Measurements from ENCODE around the gene ATP11B.

The ATP11B gene

DNA sequence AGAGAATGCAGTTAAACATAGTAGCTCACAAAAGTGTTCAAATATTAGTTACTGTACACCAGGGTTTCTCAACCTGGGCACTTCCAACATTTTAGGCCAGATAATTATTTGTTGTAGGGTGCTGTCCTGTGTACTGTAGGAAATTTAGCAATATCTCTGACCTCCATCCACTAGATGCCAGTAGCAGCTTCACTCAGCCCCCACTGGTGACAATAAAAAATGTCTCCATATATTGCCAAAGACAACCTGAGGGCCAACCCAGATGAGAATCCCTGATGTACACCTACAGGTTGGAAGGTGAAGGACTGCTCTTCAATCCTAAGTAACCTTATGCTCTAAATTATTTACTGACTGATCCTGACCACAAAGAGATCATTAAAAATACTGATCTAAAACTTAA is 154.6 kb downstream of the ATP11B start:
- H3K27ac Mint-ChIP-seq, result no peak overlapping the region
- H3K4me1 Mint-ChIP-seq, result no peaks in the 10 kb centered on the region
- H3K4me3 Mint-ChIP-seq, result no peak overlapping the region
- no peaks in the 10 kb centered on the region for H3K9me3 Mint-ChIP-seq
- no peak for TF ChIP-seq CTCF (IDR thresholded peaks at IDR 0.05; ENCODE audit: unreplicated experiment in 3 of 3)
- H3K27me3 Mint-ChIP-seq (ENCODE audit: low read depth), result no peaks in the 10 kb centered on the region
- peaks cover 59% of the 10 kb centered on the region for H3K36me3 Mint-ChIP-seq (ENCODE audit: low read depth)

- Mint-ChIP-seq H3K4me1 (no peaks in the 10 kb centered on the region), H3K27ac (no peak overlapping the region), H3K9me3 (no peaks in the 10 kb centered on the region)
Observed at GRCh38 chr3:182948305-182948704, 155.0 kb downstream of the ATP11B start.

GRCh38 chr3:182949688-182950087 is 156.4 kb downstream of the ATP11B start:
- H3K4me3 Mint-ChIP-seq, result no peak overlapping the region
- no peaks in the 10 kb centered on the region for H3K4me1 Mint-ChIP-seq
- no peak for TF ChIP-seq CTCF (IDR thresholded peaks at IDR 0.05; ENCODE audit: unreplicated experiment in 3 of 3)
- H3K27me3 Mint-ChIP-seq (ENCODE audit: low read depth), result no peaks in the 10 kb centered on the region
- H3K27ac Mint-ChIP-seq, result no peak overlapping the region
- no peaks in the 10 kb centered on the region for H3K9me3 Mint-ChIP-seq
- peaks cover 68% of the 10 kb centered on the region for H3K36me3 Mint-ChIP-seq (ENCODE audit: low read depth)

More at GRCh38 chr3:182948305-182948704, 155.0 kb downstream of the ATP11B start:
- TF ChIP-seq CTCF (IDR thresholded peaks at IDR 0.05; ENCODE audit: unreplicated experiment in 3 of 3), result no peak
- Mint-ChIP-seq H3K4me3 (no peak overlapping the region), H3K36me3 (ENCODE audit: low read depth) (peaks cover 63% of the 10 kb centered on the region), H3K27me3 (ENCODE audit: low read depth) (no peaks in the 10 kb centered on the region)

DNA sequence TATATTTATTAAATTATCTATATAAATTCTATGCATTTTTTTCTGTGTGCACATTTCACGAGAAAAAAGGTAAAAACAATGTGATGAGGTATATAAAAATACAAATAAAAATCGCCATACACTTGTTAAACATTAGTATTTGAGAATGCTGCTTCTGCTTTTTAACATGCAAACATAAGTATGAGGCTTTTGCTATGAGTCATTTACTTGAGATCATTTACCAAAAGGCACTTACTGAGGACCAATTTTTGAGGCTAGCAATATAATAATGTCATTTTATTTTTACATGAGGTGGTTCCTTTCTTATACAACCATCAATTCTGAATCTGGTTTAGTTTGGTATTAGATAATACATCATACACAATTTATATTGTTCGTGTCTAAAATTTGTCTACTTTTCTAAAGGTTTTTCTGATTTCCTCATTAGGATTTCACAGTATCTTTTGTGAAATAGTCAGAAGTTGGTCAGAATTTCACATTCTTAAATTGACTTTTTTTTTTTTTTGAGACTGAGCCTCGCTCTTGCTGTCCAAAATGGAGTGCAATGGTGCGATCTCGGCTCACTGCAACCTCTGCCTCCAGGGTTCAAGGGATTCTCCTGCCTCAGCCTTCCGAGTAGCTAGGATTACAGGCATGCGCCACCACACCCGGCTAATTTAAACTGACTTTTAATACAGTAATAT is 161.4 kb downstream of the ATP11B start:
- Mint-ChIP-seq H3K4me1 (peaks cover under 1% of the 10 kb centered on the region), H3K9me3 (no peaks in the 10 kb centered on the region), H3K27ac (no peak overlapping the region), H3K27me3 (ENCODE audit: low read depth) (no peaks in the 10 kb centered on the region), H3K36me3 (ENCODE audit: low read depth) (peaks cover 58% of the 10 kb centered on the region), H3K4me3 (no peak overlapping the region)
- TF ChIP-seq CTCF (IDR thresholded peaks at IDR 0.05; ENCODE audit: unreplicated experiment in 3 of 3), result no peak

DNA sequence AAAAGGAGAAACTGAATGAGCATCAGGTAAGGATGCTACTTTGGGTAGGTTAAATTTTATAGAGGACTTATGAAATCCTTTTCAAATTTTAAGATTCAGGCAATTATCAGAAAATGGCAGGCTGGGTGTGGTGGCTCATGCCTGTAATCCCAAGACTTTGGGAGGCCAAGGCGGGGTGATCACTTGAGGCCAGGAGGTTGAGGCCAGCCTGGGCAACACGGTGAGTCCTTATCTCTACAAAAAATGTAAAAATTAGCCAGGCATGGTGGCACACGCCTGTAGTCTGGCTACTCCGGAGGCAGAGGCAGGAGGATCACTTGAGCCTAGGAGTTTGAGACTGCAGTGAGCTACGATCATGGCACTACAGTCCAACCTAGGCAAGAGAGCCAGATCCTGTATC is 163.9 kb downstream of the ATP11B start:
- no peak for TF ChIP-seq CTCF (IDR thresholded peaks at IDR 0.05; ENCODE audit: unreplicated experiment in 3 of 3)
- Mint-ChIP-seq H3K4me3 (no peak overlapping the region), H3K9me3 (no peaks in the 10 kb centered on the region), H3K4me1 (peaks cover 5% of the 10 kb centered on the region), H3K27me3 (ENCODE audit: low read depth) (no peaks in the 10 kb centered on the region), H3K27ac (no peak overlapping the region), H3K36me3 (ENCODE audit: low read depth) (peaks cover 55% of the 10 kb centered on the region)

DNA sequence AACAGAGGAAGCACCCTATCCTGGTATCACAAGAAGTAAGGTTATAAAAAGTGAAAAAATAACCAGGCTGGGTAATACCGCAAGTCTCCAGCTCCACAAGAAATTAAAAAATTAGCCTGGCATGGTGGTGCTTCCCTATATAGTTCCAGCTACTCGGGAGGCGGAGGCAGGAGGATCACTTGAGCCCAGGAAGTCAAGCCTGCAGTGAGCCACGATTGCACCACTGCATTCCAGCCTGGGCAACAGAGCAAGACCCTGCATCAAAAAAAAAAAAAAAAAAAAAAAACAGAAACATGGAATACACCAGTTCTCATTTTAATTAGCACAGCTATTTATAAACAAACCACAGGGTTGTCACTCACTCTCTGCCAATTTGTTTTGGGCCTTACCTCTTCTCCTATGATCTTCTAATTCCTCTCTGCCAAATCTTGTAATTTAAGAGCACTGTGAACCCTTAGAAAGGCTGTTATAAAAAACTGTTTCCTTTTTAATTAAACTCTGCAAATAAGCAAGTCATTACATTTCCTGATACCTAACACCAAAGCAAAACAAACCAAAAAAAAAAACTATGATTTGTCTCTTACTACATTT is 164.5 kb downstream of the ATP11B start:
- no peak for TF ChIP-seq CTCF (IDR thresholded peaks at IDR 0.05; ENCODE audit: unreplicated experiment in 3 of 3)
- no peak overlapping the region for H3K4me3 Mint-ChIP-seq
- no peaks in the 10 kb centered on the region for H3K27me3 Mint-ChIP-seq (ENCODE audit: low read depth)
- H3K9me3 Mint-ChIP-seq, result no peaks in the 10 kb centered on the region
- peaks cover 54% of the 10 kb centered on the region for H3K36me3 Mint-ChIP-seq (ENCODE audit: low read depth)
- no peak overlapping the region for H3K27ac Mint-ChIP-seq
- H3K4me1 Mint-ChIP-seq, result peaks cover 9% of the 10 kb centered on the region

Data from nephron (organoid).